GM18951 (cell line): ENCODE data around the gene UPB1.

Source experiments
- POLR2A ChIP-seq: IDR thresholded peaks from 4 replicates; pipeline ENCODE4 v1.6.1; 2011; ENCODE audit warnings: mild to moderate bottlenecking; ENCODE audit not compliant: insufficient read length, insufficient read depth; ENCODE audit errors: extremely low read depth
- in situ Hi-C: fragments of 300-500 bp; cut with MboI; formaldehyde crosslinking; loops from one replicate; pipeline ENCODE4 v1.12.0; 2022; ENCODE audit warnings: low sequenced_read_pairs, mixed read lengths, inconsistent platforms; ENCODE audit not compliant: unreplicated experiment

Gene UPB1

GRCh38 chr22:24502541-24502940, 7.4 kb downstream of the UPB1 start:
- in situ Hi-C loops = no loop called here

GRCh38 chr22:24503137-24503842, 8.2 kb downstream of the UPB1 start:
- in situ Hi-C loops = no loop called here
- TF ChIP-seq POLR2A = no peak

More at GRCh38 chr22:24502541-24502940, 7.4 kb downstream of the UPB1 start:
- no peak for TF ChIP-seq POLR2A

- in situ Hi-C loops = no loop called here
- no peak for TF ChIP-seq POLR2A
Observed at GRCh38 chr22:24503843-24504338, 8.8 kb downstream of the UPB1 start.

- in situ Hi-C loops = no loop called here
- no peak for TF ChIP-seq POLR2A
Observed at GRCh38 chr22:24504540-24504939, 9.4 kb downstream of the UPB1 start.

- TF ChIP-seq POLR2A = no peak
- in situ Hi-C loops = no loop called here
Observed at GRCh38 chr22:24504956-24505736, 10.0 kb downstream of the UPB1 start.

GRCh38 chr22:24506802-24507438, 11.8 kb downstream of the UPB1 start:
- no peak for TF ChIP-seq POLR2A

GRCh38 chr22:24507716-24508115, 12.6 kb downstream of the UPB1 start:
- TF ChIP-seq POLR2A = no peak
- in situ Hi-C loops = no loop called here

More at GRCh38 chr22:24506802-24507438, 11.8 kb downstream of the UPB1 start:
- in situ Hi-C loops = no loop called here

GRCh38 chr22:24510637-24511625, 15.8 kb downstream of the UPB1 start:
- TF ChIP-seq POLR2A = no peak
- in situ Hi-C loops = no loop called here

- no peak for TF ChIP-seq POLR2A
- in situ Hi-C loops = no loop called here
Observed at GRCh38 chr22:24512043-24512442, 16.9 kb downstream of the UPB1 start.

GRCh38 chr22:24513378-24514240, 18.5 kb downstream of the UPB1 start:
- TF ChIP-seq POLR2A = no peak
- in situ Hi-C loops = no loop called here

GRCh38 chr22:24514241-24515026, 19.3 kb downstream of the UPB1 start:
- in situ Hi-C loops = loop anchor here (5.0 kb wide), 1 partner anchor 97 kb away; no protein-coding TSS in a partner anchor
- TF ChIP-seq POLR2A = no peak
